GM21526 (cell line): ENCODE measurements around the gene SLC9A5.

ENCODE experiments used
- ATAC-seq: cut with Tn5 transposase; IDR thresholded peaks from one replicate; pipeline ENCODE4 v1.9.1; 2021; ENCODE audit warnings: moderate library complexity; ENCODE audit not compliant: unreplicated experiment, low FRiP score

Gene SLC9A5

GRCh38 chr16:67302076-67302475, 53.3 kb downstream of the SLC9A5 start:
- no peak for ATAC-seq

DNA sequence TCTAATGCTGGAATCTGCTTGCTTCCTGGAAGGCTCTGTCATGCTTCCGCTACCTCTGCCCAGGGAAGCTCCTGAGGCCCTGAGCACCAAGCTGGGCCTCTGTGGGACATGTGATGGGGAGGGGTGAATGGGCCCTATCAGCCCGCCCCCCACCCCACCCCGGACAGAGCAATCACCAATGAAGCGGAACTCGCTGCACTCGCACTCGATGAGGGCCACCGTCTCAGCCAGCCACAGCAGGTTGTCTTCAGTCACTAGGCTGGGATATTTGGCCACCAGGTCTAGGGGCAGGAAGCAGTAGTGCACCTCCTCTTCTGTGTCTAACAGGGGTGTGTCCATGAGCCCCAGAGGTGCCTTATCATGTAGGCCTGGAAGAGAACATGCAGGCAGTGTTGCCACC, 54.2 kb downstream of the SLC9A5 start:
- ATAC-seq = no peak

DNA sequence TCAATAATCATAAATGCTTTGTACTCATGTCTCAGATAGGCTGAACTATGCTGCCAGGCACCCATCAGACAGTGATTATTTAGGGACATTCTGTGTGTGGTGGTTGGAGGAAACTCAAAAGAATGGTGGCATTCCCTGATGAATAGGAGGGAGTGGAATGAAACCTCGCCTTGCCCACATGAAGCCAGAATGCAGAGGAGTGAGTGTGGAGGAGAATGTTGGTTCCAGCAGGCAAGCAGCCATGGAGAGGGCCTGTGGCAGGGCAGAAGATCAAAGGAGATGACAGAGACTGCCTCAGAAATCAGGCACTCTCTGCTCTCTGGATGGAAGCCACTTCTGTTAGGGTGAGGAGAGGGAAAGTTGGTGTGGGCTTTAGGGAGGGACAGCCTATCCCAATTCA, 55.2 kb downstream of the SLC9A5 start:
- ATAC-seq = no peak

GRCh38 chr16:67305216-67306071, 56.7 kb downstream of the SLC9A5 start:
- no peak for ATAC-seq

- no peak for ATAC-seq
Observed at GRCh38 chr16:67310561-67310960, 61.8 kb downstream of the SLC9A5 start.

- ATAC-seq = no peak
Observed at GRCh38 chr16:67311607-67312488, 63.1 kb downstream of the SLC9A5 start.

GRCh38 chr16:67312719-67313118, 63.9 kb downstream of the SLC9A5 start:
- no peak for ATAC-seq

- ATAC-seq = no peak
Observed at GRCh38 chr16:67317853-67318252, 69.1 kb downstream of the SLC9A5 start.
